Right atrium auricular region (tissue), 2 donors: Measurements from ENCODE around the gene DNASE1L1. TPM values are rescaled to one million over a fixed set of nuclear protein-coding genes. Genes with fewer than 3 reads are reported as not detected.

Experiments used
- DNase-seq: peaks from one replicate; pipeline ENCODE4 v3.0.0-alpha.2; 2019; ENCODE audit warnings: low spot score
- H3K27ac ChIP-seq, 2 donors: fragments of 200-600 bp; sonication (generic); 1 replicate in 1 of 2; 2 replicates in 1 of 2; pipeline ENCODE4 v1.5.1; 2016 to 2019
- H3K27me3 ChIP-seq, 2 donors: fragments of 200-600 bp; sonication (generic); one replicate each; pipeline versions ENCODE4 v1.5.1 to v1.6.0; 2017 to 2019
- H3K36me3 ChIP-seq: fragments of 200-600 bp; sonication (generic); one replicate; pipeline ENCODE4 v1.5.1; 2016
- H3K4me1 ChIP-seq, 2 donors: fragments of 200-600 bp; sonication (generic); one replicate each; pipeline versions ENCODE4 v1.5.1 to v1.6.0; 2017 to 2019
- H3K4me3 ChIP-seq, 2 donors: fragments of 200-600 bp; sonication (generic); 1 replicate in 1 of 2; 2 replicates in 1 of 2; pipeline ENCODE4 v1.5.1; 2017 to 2019; ENCODE audit warnings: mild to moderate bottlenecking in 1 of 2, moderate library complexity in 1 of 2
- H3K9me3 ChIP-seq, 2 donors: fragments of 200-600 bp; sonication (generic); one replicate each; pipeline ENCODE4 v1.5.1; 2019
- CTCF ChIP-seq, 2 donors: fragments of 200-600 bp; sonication (generic); IDR thresholded peaks; one replicate each; pipeline ENCODE4 v1.5.1; 2019; ENCODE audit warnings: antibody characterized with exemption in 2 of 2
- total RNA-seq, 2 donors: library from RNA; depleted of rRNA; stranded (reverse); fragments of >200 nt; gene quantifications; one replicate each; pipeline ENCODE4 v1.1.0, GENCODE V29; 2016

DNASE1L1 gene
- total RNA-seq, 2 donors from 2014 or later = 74.4 to 84.0 TPM

- Histone ChIP-seq H3K27me3 (no peaks in the 10 kb centered on the region), H3K27ac (peak overlapping the region; percentile 12 to 53), H3K9me3 (no peaks in the 10 kb centered on the region), H3K4me1 (peaks cover 0 to 18% of the 10 kb centered on the region in 2 donors), H3K36me3 (peaks cover 89% of the 10 kb centered on the region), H3K4me3 (no peak overlapping the region)
- no peak for DNase-seq
- TF ChIP-seq CTCF (IDR thresholded peaks at IDR 0.05) = no peak
Measured at GRCh38 chrX:154359362-154360154, 49.5 kb downstream of the DNASE1L1 start.

- Histone ChIP-seq H3K4me1 (peaks cover 0 to 18% of the 10 kb centered on the region in 2 donors), H3K27ac (peak overlapping the region; percentile 12 to 53), H3K27me3 (no peaks in the 10 kb centered on the region), H3K9me3 (no peaks in the 10 kb centered on the region), H3K4me3 (no peak overlapping the region), H3K36me3 (peaks cover 89% of the 10 kb centered on the region)
- no peak for DNase-seq
- TF ChIP-seq CTCF (IDR thresholded peaks at IDR 0.05) = no peak
Measured at GRCh38 chrX:154358829-154359228, 50.2 kb downstream of the DNASE1L1 start.

- H3K4me1 ChIP-seq = peaks cover 0 to 18% of the 10 kb centered on the region in 2 donors
Measured at GRCh38 chrX:154358011-154358410, 51.0 kb downstream of the DNASE1L1 start.

GRCh38 chrX:154357205-154357604, 51.8 kb downstream of the DNASE1L1 start:
- TF ChIP-seq CTCF (IDR thresholded peaks at IDR 0.05) = no peak
- DNase-seq = no peak
- Histone ChIP-seq H3K36me3 (peaks cover 90% of the 10 kb centered on the region), H3K4me1 (peaks cover 0 to 18% of the 10 kb centered on the region in 2 donors), H3K27ac (no peak overlapping the region), H3K27me3 (no peaks in the 10 kb centered on the region), H3K4me3 (no peak overlapping the region), H3K9me3 (no peaks in the 10 kb centered on the region)

More at GRCh38 chrX:154358011-154358410, 51.0 kb downstream of the DNASE1L1 start:
- H3K4me3 ChIP-seq = no peak overlapping the region
- no peak for TF ChIP-seq CTCF (IDR thresholded peaks at IDR 0.05)
- H3K27ac ChIP-seq = peak overlapping the region in 1 of 2 donors; percentile 46
- H3K27me3 ChIP-seq = no peaks in the 10 kb centered on the region
- H3K9me3 ChIP-seq = no peaks in the 10 kb centered on the region
- peaks cover 90% of the 10 kb centered on the region for H3K36me3 ChIP-seq
- no peak for DNase-seq

- no peak for TF ChIP-seq CTCF (IDR thresholded peaks at IDR 0.05)
- peak overlapping the region in 1 of 2 donors; percentile 28 for H3K27ac ChIP-seq
- no peaks in the 10 kb centered on the region for H3K27me3 ChIP-seq
- H3K36me3 ChIP-seq = peaks cover 90% of the 10 kb centered on the region
- H3K4me1 ChIP-seq = peaks cover 0 to 18% of the 10 kb centered on the region in 2 donors
- H3K4me3 ChIP-seq = no peak overlapping the region
- H3K9me3 ChIP-seq = no peaks in the 10 kb centered on the region
- DNase-seq = no peak
Measured at GRCh38 chrX:154356596-154356995, 52.5 kb downstream of the DNASE1L1 start.
